Measurements from ENCODE around the gene STK33. TPM values are rescaled to one million over a fixed set of nuclear protein-coding genes. Genes with fewer than 3 reads are reported as not detected.

STK33 gene
- total RNA-seq, 4 donors from 2014 or later = 0.48 to 2.9 (median 0.56) TPM; not detected in 1

GRCh38 chr11:8639655-8640054, 45.6 kb upstream of the STK33 start:
- 88 to 100% methylated on average over 1 to 3 of the region's 3 CpGs for WGBS, 2 donors
- H3K4me1 ChIP-seq = no peaks in the 10 kb centered on the region
- peaks cover 4 to 100% (median 5%) of the 10 kb centered on the region in 3 donors for H3K36me3 ChIP-seq
- TF ChIP-seq POLR2A (IDR thresholded peaks at IDR 0.05) = no peak
- no peak for TF ChIP-seq CTCF (IDR thresholded peaks at IDR 0.05)
- H3K4me3 ChIP-seq = no peak overlapping the region
- no peak for DNase-seq
- H3K27ac ChIP-seq = no peak overlapping the region
- intact Hi-C loops (cut with DNase I) = no loop called here
- no peaks in the 10 kb centered on the region for H3K9me3 ChIP-seq
- no peaks in the 10 kb centered on the region for H3K27me3 ChIP-seq

GRCh38 chr11:8638300-8638699, 44.3 kb upstream of the STK33 start:
- Histone ChIP-seq H3K9me3 (no peaks in the 10 kb centered on the region), H3K4me3 (no peak overlapping the region), H3K4me1 (no peaks in the 10 kb centered on the region), H3K27me3 (no peaks in the 10 kb centered on the region), H3K36me3 (peaks cover 4 to 100% (median 5%) of the 10 kb centered on the region in 3 donors), H3K27ac (no peak overlapping the region)
- WGBS, 2 donors = 90 to 94% methylated on average over 2 to 5 of the region's 5 CpGs
- TF ChIP-seq CTCF (IDR thresholded peaks at IDR 0.05) (no peak), POLR2A (IDR thresholded peaks at IDR 0.05) (no peak)
- intact Hi-C loops (cut with DNase I) = no loop called here
- no peak for DNase-seq

GRCh38 chr11:8636127-8636526, 42.1 kb upstream of the STK33 start:
- H3K4me3 ChIP-seq = no peak overlapping the region
- no peak for DNase-seq
- TF ChIP-seq POLR2A (IDR thresholded peaks at IDR 0.05) (no peak), CTCF (IDR thresholded peaks at IDR 0.05) (no peak)
- H3K36me3 ChIP-seq = peaks cover 4 to 87% (median 5%) of the 10 kb centered on the region in 3 donors
- 63 to 100% methylated on average over 2 of the region's 2 CpGs for WGBS, 2 donors
- intact Hi-C loops (cut with DNase I) = no loop called here
- no peaks in the 10 kb centered on the region for H3K27me3 ChIP-seq
- H3K4me1 ChIP-seq = no peaks in the 10 kb centered on the region
- H3K27ac ChIP-seq = no peak overlapping the region
- H3K9me3 ChIP-seq = no peaks in the 10 kb centered on the region

GRCh38 chr11:8634498-8634897, 40.5 kb upstream of the STK33 start:
- Histone ChIP-seq H3K4me1 (no peaks in the 10 kb centered on the region), H3K4me3 (no peak overlapping the region), H3K36me3 (peaks cover 0 to 86% (median 4%) of the 10 kb centered on the region in 3 donors), H3K27me3 (no peaks in the 10 kb centered on the region), H3K27ac (no peak overlapping the region), H3K9me3 (no peaks in the 10 kb centered on the region)
- DNase-seq = no peak
- TF ChIP-seq POLR2A (IDR thresholded peaks at IDR 0.05) (no peak), CTCF (IDR thresholded peaks at IDR 0.05) (no peak)
- intact Hi-C loops (cut with DNase I) = no loop called here
- 91 to 99% methylated on average over 5 to 6 of the region's 6 CpGs for WGBS, 2 donors

GRCh38 chr11:8631395-8632118, 37.5 kb upstream of the STK33 start:
- no peaks in the 10 kb centered on the region for H3K9me3 ChIP-seq
- 77 to 80% methylated on average over 6 of the region's 6 CpGs for WGBS, 2 donors
- H3K4me1 ChIP-seq = no peaks in the 10 kb centered on the region
- intact Hi-C loops (cut with DNase I) = no loop called here
- TF ChIP-seq POLR2A (IDR thresholded peaks at IDR 0.05) (no peak), CTCF (IDR thresholded peaks at IDR 0.05) (no peak)
- no peaks in the 10 kb centered on the region for H3K27me3 ChIP-seq
- no peak overlapping the region for H3K4me3 ChIP-seq
- H3K27ac ChIP-seq = no peak overlapping the region
- peaks cover 0 to 69% (median 0%) of the 10 kb centered on the region in 3 donors for H3K36me3 ChIP-seq
- DNase-seq = no peak

Measured in esophagus squamous epithelium (tissue), 5 donors.